ENCODE data around the gene SYNGR3. TPM values are rescaled to one million over a fixed set of nuclear protein-coding genes. Genes with fewer than 3 reads are reported as not detected.

Gene SYNGR3
- total RNA-seq, 1 experiment from 2014 or later = 0.81 TPM

DNA sequence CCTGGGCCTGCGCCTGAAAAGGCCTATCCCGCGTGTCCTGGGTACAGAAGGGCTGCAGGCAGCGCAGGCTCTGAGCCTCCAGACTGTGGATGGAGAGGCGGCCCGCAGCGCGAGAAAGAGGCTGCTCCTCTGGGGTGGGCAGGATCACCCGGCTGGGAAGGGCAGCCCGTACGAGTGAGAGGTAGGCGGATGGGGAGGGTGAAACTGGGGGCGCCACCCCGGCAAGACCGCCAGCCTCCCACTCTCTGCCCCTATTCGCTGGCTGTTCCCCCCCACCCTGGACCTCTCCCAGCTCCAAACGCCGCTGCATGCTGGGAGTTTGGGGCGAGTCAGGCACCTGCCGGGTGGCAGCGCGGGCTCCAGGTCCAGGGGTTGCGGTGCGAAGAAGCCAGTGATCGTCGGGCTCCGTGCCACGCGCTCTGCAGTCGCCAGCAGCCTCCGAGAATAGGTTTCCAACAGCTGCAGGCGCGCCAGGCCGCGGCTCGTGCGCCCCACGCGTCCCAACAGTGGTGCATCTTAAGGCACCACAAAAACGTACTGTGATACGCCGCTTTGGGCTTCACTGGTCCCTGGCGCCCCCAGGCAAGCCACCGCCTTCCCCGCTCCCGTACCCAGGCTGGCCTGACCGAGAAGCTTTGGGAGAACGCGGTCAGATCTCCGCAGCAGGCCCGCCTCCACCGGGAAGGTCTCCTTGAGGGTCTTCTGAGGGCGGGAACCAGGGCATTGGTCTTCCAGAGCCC lies 9.6 kb upstream of the SYNGR3 start:
- Histone ChIP-seq H3K9me3 (replicated peaks) (no peaks in the 10 kb centered on the region), H3K36me3 (peaks cover 37% of the 10 kb centered on the region), H3K27me3 (no peaks in the 10 kb centered on the region), H3K27ac (no peak overlapping the region), H3K4me3 (no peak overlapping the region), H3K4me1 (peaks cover 30% of the 10 kb centered on the region)
- no peak for DNase-seq

DNA sequence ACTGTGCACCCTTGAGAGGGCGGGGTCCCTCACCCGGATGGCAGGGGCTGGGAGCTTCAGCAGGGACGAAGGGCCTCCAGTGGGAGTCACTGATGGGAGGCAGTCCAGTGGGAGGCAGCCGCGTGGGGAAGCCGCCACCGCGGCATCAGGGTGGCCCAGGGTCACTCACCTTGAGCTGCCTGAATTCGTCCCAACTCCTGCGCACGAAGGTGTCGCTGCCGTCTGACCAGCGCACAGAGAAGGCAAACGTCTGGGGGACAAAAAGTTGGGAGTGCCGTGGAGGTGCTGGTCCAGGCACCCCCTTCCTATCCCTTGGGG lies 9.0 kb upstream of the SYNGR3 start:
- peaks cover 34% of the 10 kb centered on the region for H3K36me3 ChIP-seq
- H3K9me3 ChIP-seq (replicated peaks) = no peaks in the 10 kb centered on the region
- H3K27me3 ChIP-seq = no peaks in the 10 kb centered on the region
- DNase-seq = no peak
- no peak overlapping the region for H3K4me3 ChIP-seq
- peaks cover 30% of the 10 kb centered on the region for H3K4me1 ChIP-seq
- H3K27ac ChIP-seq = no peak overlapping the region

GRCh38 chr16:1981398-1981836 lies 8.4 kb upstream of the SYNGR3 start, which contains the start of gene NOXO1:
Gene NOXO1 (minus strand): TSS chr16:1981469. CDS start chr16:1981179, 290 bp downstream.
- Histone ChIP-seq H3K36me3 (peaks cover 28% of the 10 kb centered on the region), H3K27me3 (no peaks in the 10 kb centered on the region), H3K4me1 (peaks cover 30% of the 10 kb centered on the region), H3K4me3 (no peak within 1 kb of the TSS), H3K27ac (peak within 1 kb of the TSS; percentile 57), H3K9me3 (replicated peaks) (no peaks in the 10 kb centered on the region)
- DNase-seq = peak in 1 of 2 experiments; percentile 49

DNA sequence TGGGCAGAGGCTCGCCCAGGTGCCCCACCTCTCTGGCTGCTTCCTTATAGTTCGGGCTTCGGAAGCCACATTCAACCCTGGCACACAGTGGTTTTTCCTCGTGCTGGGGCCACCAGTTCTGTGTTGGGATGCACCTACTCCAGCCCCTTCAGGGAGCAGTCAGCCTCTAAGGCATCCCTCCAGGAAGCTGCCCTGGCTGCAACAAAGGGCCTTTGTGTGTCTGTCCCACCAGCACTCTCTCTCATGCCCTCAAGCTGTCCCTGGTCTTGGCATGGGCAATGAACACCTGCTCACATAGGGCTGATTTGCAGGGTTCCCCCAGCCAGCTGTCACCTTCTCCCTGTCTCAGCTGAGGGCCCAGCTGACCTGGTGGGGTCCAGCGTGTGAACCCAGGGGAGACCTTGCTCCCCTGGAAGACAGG lies 7.7 kb upstream of the SYNGR3 start:
- H3K4me1 ChIP-seq = peaks cover 30% of the 10 kb centered on the region
- no peaks in the 10 kb centered on the region for H3K27me3 ChIP-seq
- H3K27ac ChIP-seq = peak overlapping the region; percentile 57
- no peaks in the 10 kb centered on the region for H3K9me3 ChIP-seq (replicated peaks)
- DNase-seq = peak; percentile 94 to 97
- H3K36me3 ChIP-seq = peaks cover 22% of the 10 kb centered on the region
- no peak overlapping the region for H3K4me3 ChIP-seq

DNA sequence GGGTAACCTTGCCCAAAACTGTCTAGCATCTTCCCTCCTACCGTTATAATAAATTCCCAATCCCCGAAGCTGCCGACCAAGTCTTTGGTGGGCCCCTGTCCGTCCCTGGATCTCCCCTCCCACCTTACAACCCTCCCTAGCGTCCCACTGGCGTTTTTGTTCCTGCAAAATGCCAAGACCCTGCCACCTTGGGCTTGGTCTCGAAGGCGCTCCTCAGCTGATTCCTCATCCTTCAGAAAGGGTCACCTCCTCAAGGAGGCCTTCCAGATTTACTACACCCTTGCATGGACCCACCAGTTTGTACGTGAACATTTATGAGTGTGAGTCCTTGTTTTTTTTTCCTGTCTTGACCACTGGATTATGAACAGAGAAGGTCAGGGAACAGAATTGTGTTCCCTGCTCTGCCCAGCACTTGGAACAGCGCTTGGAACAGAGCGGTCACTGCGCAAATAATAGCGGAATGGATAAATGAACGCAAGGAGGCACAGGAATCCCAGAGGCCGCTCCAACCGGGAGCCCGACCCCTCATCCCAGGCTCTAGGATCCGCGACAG lies 6.7 kb upstream of the SYNGR3 start:
- DNase-seq = no peak
- Histone ChIP-seq H3K9me3 (replicated peaks) (no peaks in the 10 kb centered on the region), H3K36me3 (peaks cover 13% of the 10 kb centered on the region), H3K27me3 (no peaks in the 10 kb centered on the region), H3K4me1 (peaks cover 30% of the 10 kb centered on the region), H3K27ac (peak overlapping the region; percentile 52), H3K4me3 (peak overlapping the region; percentile 79)

- no peaks in the 10 kb centered on the region for H3K9me3 ChIP-seq (replicated peaks)
- peak within 1 kb of the TSS; percentile 52 for H3K27ac ChIP-seq
- no peaks in the 10 kb centered on the region for H3K27me3 ChIP-seq
- peaks cover 30% of the 10 kb centered on the region for H3K4me1 ChIP-seq
- DNase-seq = peak; percentile 90 to 91
- peaks cover 7% of the 10 kb centered on the region for H3K36me3 ChIP-seq
- peak within 1 kb of the TSS; percentile 79 for H3K4me3 ChIP-seq
Measured at GRCh38 chr16:1983544-1984346, 6.0 kb upstream of the SYNGR3 start, which contains the start of gene GFER. Gene GFER (plus strand): TSS chr16:1984193. CDS start chr16:1984219, 26 bp downstream.

DNA sequence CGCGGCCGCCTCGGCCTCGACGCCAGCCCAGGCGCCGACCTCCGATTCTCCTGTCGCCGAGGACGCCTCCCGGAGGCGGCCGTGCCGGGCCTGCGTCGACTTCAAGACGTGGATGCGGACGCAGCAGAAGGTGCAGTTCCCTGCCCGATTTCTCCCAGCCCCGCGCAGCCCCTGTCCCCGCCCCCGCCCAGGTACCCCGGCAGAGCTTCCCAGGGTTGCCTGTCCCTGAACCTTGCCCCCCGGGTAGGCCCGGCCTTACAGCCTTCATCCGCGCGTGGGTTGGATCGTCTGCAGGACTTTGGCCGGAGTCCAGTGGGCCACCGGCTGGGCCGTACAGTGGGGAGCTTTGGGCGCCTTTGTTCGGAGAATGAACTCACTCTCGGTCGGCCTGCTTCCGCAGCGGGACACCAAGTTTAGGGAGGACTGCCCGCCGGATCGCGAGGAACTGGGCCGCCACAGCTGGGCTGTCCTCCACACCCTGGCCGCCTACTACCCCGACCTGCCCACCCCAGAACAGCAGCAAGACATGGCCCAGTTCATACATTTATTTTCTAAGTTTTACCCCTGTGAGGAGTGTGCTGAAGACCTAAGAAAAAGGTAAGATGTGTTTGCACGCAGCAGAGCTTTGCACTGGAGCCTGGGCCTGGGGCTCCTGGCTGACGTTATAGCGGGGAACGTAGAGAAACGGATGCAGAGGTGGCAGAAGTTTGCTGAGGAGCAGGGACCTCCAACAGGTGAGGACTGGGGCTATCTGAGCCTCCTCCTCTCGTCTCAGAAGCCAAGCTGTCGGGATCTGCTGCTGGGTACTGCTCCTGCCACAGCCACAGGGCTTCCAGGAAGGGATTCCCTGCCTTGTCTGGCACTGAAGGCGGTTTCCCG lies 5.2 kb upstream of the SYNGR3 start:
- peak; percentile 37 to 41 for DNase-seq
- H3K27me3 ChIP-seq = no peaks in the 10 kb centered on the region

GRCh38 chr16:1985466-1986150 lies 4.2 kb upstream of the SYNGR3 start:
- peaks cover 26% of the 10 kb centered on the region for H3K4me1 ChIP-seq
- H3K4me3 ChIP-seq = no peak overlapping the region
- no peaks in the 10 kb centered on the region for H3K9me3 ChIP-seq (replicated peaks)
- H3K27me3 ChIP-seq = peaks cover 3% of the 10 kb centered on the region
- no peak for DNase-seq
- H3K27ac ChIP-seq = no peak overlapping the region
- no peaks in the 10 kb centered on the region for H3K36me3 ChIP-seq

More for the DNA sequence above, 5.2 kb upstream of the SYNGR3 start:
- Histone ChIP-seq H3K36me3 (peaks cover 3% of the 10 kb centered on the region; the same call in 1 of the 2 replicates), H3K9me3 (replicated peaks) (no peaks in the 10 kb centered on the region), H3K4me1 (peaks cover 30% of the 10 kb centered on the region), H3K27ac (peak overlapping the region; percentile 47), H3K4me3 (peak overlapping the region; percentile 79)

DNA sequence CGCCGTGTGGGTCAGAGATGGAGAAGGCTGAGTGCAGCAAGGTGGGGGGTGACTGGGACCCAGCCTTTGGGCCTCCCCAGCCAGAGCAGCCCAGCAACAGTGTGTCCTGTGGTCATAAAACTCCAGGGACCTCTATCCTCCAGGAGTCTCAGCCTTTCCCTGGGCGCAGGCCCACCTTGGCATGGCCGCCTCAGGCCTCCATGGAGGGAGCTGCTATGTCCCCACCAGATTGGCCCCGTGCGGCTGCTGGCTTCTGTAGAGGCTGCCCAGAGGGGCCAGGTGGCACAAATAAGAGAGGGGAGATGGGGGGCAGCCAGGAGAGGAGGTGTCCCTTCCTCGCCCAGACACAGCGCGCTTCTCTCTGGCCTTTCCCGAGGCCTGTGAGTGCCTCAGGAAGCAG lies 2.6 kb upstream of the SYNGR3 start:
- Histone ChIP-seq H3K36me3 (no peaks in the 10 kb centered on the region), H3K27ac (no peak overlapping the region), H3K4me3 (no peak overlapping the region), H3K27me3 (peaks cover 8% of the 10 kb centered on the region), H3K9me3 (replicated peaks) (no peaks in the 10 kb centered on the region), H3K4me1 (peaks cover 12% of the 10 kb centered on the region)
- DNase-seq = no peak

DNA sequence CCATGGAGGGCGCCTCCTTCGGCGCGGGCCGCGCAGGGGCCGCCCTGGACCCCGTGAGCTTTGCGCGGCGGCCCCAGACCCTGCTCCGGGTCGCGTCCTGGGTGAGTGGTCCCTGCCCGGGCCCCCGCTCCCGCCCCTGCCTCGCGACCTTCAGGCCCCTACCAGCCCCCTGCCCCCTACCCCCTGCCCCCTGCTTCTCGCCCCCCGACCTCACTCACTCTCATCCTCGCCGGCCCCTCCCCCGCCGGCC lies 256 bp downstream of the SYNGR3 start:
- H3K27me3 ChIP-seq = peaks cover 8% of the 10 kb centered on the region
- no peaks in the 10 kb centered on the region; the same call in 1 of the 2 replicates for H3K4me1 ChIP-seq
- no peaks in the 10 kb centered on the region for H3K36me3 ChIP-seq
- peak overlapping the region; percentile 49 for H3K4me3 ChIP-seq
- no peaks in the 10 kb centered on the region for H3K9me3 ChIP-seq (replicated peaks)
- no peak for DNase-seq
- H3K27ac ChIP-seq = no peak overlapping the region

DNA sequence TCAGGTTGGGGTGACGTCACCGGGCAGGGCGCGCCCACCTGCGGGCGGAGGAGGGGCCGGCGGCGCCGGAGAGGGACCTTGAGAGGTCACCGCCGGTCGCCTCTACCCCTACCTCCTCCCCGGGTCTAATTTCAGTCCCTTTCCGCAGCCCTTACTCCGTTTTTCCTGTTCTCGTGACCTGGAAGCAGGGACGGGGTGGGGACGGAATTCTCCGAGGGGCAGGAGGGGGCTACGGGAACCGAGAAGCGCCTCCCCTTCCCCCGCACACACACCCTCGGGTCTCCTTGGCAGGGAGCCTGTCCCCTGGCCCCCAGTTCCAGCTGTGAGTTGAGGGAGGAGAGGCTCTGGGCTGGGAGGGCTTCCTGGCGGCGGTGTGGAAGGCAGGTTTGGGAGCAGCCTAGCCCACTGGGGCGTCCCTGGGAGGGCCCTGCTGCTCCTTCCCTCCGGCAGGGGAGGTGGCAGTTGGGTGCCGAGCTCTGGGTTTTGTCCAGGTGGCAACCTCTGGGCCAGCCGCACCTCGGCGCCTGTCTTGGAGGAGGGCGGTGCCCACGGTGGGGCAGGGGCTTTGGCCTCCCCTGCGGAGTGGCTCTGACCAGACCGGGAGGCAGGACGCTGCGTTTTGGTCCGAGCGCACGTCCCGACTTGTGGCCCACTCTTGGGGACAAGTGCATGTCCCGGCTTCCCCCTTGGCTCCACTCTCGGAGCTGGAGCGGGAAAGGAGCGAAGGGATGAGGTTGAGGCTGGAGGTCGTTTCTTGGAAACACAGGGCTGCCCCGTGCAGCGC lies 773 bp downstream of the SYNGR3 start:
- peak overlapping the region; percentile 49 for H3K4me3 ChIP-seq
- no peaks in the 10 kb centered on the region for H3K9me3 ChIP-seq (replicated peaks)
- H3K27ac ChIP-seq = no peak overlapping the region
- no peak for DNase-seq
- H3K4me1 ChIP-seq = no peaks in the 10 kb centered on the region; the same call in 1 of the 2 replicates
- no peaks in the 10 kb centered on the region for H3K36me3 ChIP-seq
- H3K27me3 ChIP-seq = peaks cover 8% of the 10 kb centered on the region

GRCh38 chr16:1991135-1991551 lies 1.4 kb downstream of the SYNGR3 start:
- no peaks in the 10 kb centered on the region; the same call in 1 of the 2 replicates for H3K4me1 ChIP-seq
- H3K27ac ChIP-seq = no peak overlapping the region
- peaks cover 8% of the 10 kb centered on the region for H3K27me3 ChIP-seq
- H3K36me3 ChIP-seq = no peaks in the 10 kb centered on the region
- no peak for DNase-seq
- no peak overlapping the region for H3K4me3 ChIP-seq
- H3K9me3 ChIP-seq (replicated peaks) = no peaks in the 10 kb centered on the region

- Histone ChIP-seq H3K27ac (no peak overlapping the region), H3K4me1 (no peaks in the 10 kb centered on the region; the same call in 1 of the 2 replicates), H3K27me3 (peaks cover 8% of the 10 kb centered on the region), H3K9me3 (replicated peaks) (no peaks in the 10 kb centered on the region), H3K36me3 (no peaks in the 10 kb centered on the region), H3K4me3 (no peak overlapping the region)
- no peak for DNase-seq
Measured at GRCh38 chr16:1991588-1991947, 1.8 kb downstream of the SYNGR3 start.
